Mesodermal cell (in vitro differentiated cells): ENCODE measurements around the gene CASKIN2.
A peak's percentile ranks its signal among the peaks of the same experiment; 100 is the strongest.

ENCODE experiments used
- H3K27ac ChIP-seq: 2 replicates; pipeline ENCODE4 v1.7.0; 2013; ENCODE audit warnings: mild to moderate bottlenecking, low read depth, low read length, moderate library complexity; ENCODE audit not compliant: severe bottlenecking
- H3K36me3 ChIP-seq: 2 replicates; pipeline ENCODE4 v1.7.1; 2013; ENCODE audit warnings: mild to moderate bottlenecking, low read length, moderate library complexity; ENCODE audit not compliant: control insufficient read depth, insufficient read depth
- H3K4me1 ChIP-seq: one replicate; pipeline ENCODE4 v1.7.1; 2013; ENCODE audit warnings: mild to moderate bottlenecking, low read length; ENCODE audit not compliant: insufficient read depth, control insufficient read depth, poor library complexity, severe bottlenecking
- H3K4me3 ChIP-seq: 2 replicates; pipeline ENCODE4 v1.7.0; 2013; ENCODE audit warnings: low read length, control low read depth, mild to moderate bottlenecking; ENCODE audit not compliant: insufficient read depth, poor library complexity, severe bottlenecking; ENCODE audit errors: extremely low read depth
- H3K9me3 ChIP-seq: 2 replicates; pipeline ENCODE4 v1.7.1; 2013; ENCODE audit warnings: mild to moderate bottlenecking, low read length, moderate library complexity; ENCODE audit not compliant: control insufficient read depth
- whole genome bisulfite sequencing, 2 experiments: methylation state at CpG; one replicate each; pipeline ENCODE4 v1.1.5; 2013; ENCODE audit warnings: missing lambda C conversion rate in 2 of 2; ENCODE audit not compliant: insufficient coverage in 2 of 2; 5-methylcytosine and 5-hydroxymethylcytosine counted together

The CASKIN2 gene

DNA sequence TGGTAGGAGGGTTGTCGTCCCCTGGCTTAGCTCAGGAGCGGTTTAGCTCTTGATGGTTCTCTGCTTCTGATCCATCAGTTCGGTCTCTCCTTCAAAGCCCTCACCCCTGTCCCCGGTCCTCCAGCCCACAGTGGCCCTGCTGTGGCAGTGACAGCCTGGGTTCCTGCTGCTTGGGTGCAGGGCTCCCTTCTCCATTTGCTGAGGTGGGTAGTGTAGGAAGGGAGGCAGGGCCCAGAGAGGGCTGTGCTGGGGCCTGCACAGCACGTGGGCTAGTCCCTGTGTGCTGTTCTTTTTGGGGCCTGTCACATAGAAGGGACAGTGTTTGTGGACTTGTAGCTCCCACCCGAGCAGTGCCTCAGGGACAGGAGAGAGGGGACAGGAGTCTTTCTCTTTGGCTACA, 40.6 kb downstream of the CASKIN2 start:
- no peaks in the 10 kb centered on the region for H3K9me3 ChIP-seq
- peaks cover 14% of the 10 kb centered on the region for H3K4me1 ChIP-seq
- peaks cover 21% of the 10 kb centered on the region for H3K36me3 ChIP-seq
- H3K4me3 ChIP-seq, result no peak overlapping the region
- WGBS, 2 experiments, result 87 to 94% methylated on average over 4 to 5 of the region's 6 CpGs
- H3K27ac ChIP-seq, result peak overlapping the region; percentile 53

GRCh38 chr17:75473246-75473645, 42.1 kb downstream of the CASKIN2 start:
- no peak overlapping the region for H3K4me3 ChIP-seq
- H3K36me3 ChIP-seq, result peaks cover 21% of the 10 kb centered on the region
- H3K27ac ChIP-seq, result no peak overlapping the region
- no peaks in the 10 kb centered on the region for H3K9me3 ChIP-seq
- peaks cover 14% of the 10 kb centered on the region for H3K4me1 ChIP-seq
- WGBS, 2 experiments, result 86 to 100% methylated on average over 1 to 2 of the region's 2 CpGs

GRCh38 chr17:75472119-75472518, 43.2 kb downstream of the CASKIN2 start:
- H3K36me3 ChIP-seq, result peaks cover 22% of the 10 kb centered on the region
- H3K4me3 ChIP-seq, result no peak overlapping the region
- no peak overlapping the region for H3K27ac ChIP-seq
- WGBS, 2 experiments, result 93 to 100% methylated on average over 2 to 3 of the region's 4 CpGs
- H3K4me1 ChIP-seq, result peaks cover 14% of the 10 kb centered on the region
- H3K9me3 ChIP-seq, result no peaks in the 10 kb centered on the region

GRCh38 chr17:75471207-75471606, 44.1 kb downstream of the CASKIN2 start:
- 93 to 96% methylated on average over 3 to 6 of the region's 6 CpGs for WGBS, 2 experiments
- peaks cover 27% of the 10 kb centered on the region for H3K36me3 ChIP-seq
- H3K9me3 ChIP-seq, result no peaks in the 10 kb centered on the region
- H3K4me3 ChIP-seq, result no peak overlapping the region
- H3K4me1 ChIP-seq, result peaks cover 13% of the 10 kb centered on the region
- no peak overlapping the region for H3K27ac ChIP-seq

DNA sequence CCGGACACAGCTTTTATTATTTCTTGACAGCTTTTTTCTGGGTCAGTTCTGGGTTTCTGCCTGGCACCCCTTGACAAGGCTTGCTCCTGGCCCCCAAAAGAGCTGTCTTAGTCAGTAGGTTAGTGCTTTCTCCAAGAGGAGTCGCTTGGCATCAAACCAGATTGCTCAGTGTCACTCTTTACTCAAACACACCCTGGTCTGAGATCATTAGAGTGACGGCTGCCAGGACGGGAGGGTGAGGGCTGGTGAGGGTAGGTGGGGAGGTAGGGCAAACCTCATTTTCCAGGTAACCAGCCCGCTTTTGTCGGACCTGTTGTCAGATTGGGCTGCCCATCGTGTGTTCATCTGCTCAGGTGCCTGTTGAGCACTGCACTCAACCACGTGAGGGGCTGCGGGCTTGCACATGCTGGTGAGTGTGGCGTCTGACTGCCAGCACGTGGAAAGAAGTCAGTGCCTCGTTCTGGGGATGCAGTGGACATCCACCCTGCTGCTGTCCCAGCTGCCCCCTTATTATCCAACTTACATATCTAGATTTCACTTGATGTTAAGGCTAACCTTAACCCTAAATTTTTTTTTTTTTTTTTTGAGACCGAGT, 46.5 kb downstream of the CASKIN2 start:
- H3K27ac ChIP-seq, result no peak overlapping the region
- H3K4me1 ChIP-seq, result no peaks in the 10 kb centered on the region
- no peak overlapping the region for H3K4me3 ChIP-seq
- H3K9me3 ChIP-seq, result no peaks in the 10 kb centered on the region
- 94 to 95% methylated on average over 10 to 11 of the region's 13 CpGs for WGBS, 2 experiments
- H3K36me3 ChIP-seq, result peaks cover 27% of the 10 kb centered on the region

- Histone ChIP-seq H3K36me3 (peaks cover 23% of the 10 kb centered on the region), H3K4me1 (no peaks in the 10 kb centered on the region), H3K4me3 (no peak overlapping the region), H3K27ac (no peak overlapping the region), H3K9me3 (no peaks in the 10 kb centered on the region)
- 94 to 95% methylated on average over 6 to 8 of the region's 8 CpGs for WGBS, 2 experiments
These were observed 47.0 kb downstream of the CASKIN2 start for GRCh38 chr17:75468291-75468754.

DNA sequence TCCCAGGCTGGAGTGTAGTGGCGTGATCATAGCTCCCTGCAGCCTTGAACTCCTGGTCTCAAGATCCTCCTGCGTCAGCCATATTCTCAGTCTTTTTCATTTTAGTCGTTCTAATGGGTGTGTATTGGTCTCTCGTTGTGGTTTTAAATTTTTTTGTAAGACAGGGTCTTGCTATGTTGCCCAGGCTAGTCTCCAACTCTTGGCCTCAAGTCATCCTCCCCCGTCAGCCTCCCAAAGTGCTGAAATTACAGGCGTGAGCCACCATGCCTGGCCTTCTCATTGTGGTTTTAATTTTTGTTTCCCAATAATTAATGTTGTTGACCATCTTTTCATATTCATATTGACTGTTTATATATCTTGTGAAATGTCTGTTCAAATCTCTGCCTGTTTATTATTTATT, 50.3 kb downstream of the CASKIN2 start:
- Histone ChIP-seq H3K4me3 (no peak overlapping the region), H3K9me3 (no peaks in the 10 kb centered on the region), H3K27ac (no peak overlapping the region), H3K4me1 (no peaks in the 10 kb centered on the region), H3K36me3 (peaks cover 9% of the 10 kb centered on the region)
- WGBS, 2 experiments, result 93 to 100% methylated on average over 2 to 3 of the region's 6 CpGs

DNA sequence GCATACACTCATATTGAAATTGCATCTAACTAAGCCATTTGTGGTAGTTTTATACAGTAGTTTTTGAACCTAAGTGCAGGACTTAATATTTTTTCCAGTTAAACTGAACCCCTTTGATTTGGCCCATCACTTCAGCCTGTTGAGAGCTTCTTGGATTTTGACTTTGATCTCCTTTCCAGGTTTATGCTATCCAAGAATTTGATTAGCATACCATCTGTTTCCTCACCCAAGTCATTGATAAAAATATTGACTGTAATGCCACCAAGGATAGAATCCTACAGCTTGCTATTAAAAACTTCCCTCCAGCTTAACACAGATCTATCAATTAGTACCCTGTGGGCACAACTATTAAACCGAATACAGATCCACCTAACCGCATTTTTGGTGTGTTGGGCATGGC, 51.7 kb downstream of the CASKIN2 start:
- Histone ChIP-seq H3K4me1 (no peaks in the 10 kb centered on the region), H3K27ac (no peak overlapping the region), H3K9me3 (no peaks in the 10 kb centered on the region), H3K4me3 (no peak overlapping the region), H3K36me3 (peaks cover 9% of the 10 kb centered on the region)
- WGBS, 2 experiments, result 100% methylated on average over 2 of the region's 2 CpGs; no CpG with 5 or more reads in 1 of the 2 experiments

DNA sequence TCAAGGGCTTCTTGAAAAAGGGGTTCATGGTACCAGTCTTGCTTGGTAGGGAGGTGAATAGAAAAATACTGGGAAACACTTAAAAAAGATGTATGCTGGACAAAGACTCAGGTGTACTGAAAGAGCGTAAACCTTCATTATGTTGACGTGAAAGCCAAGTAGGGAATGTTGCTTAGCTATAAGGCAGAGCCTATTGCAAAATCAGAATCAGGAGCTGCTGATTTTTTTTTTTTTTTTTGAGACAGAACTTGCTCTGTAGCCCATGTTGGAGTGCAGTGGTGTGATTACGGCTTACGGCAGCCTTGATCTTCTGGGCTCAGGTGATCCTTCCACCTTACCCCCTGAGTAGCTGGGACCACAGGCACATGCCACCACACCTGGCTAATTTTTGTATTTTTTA, 55.0 kb downstream of the CASKIN2 start:
- 97 to 98% methylated on average over 4 of the region's 4 CpGs for WGBS, 2 experiments
- H3K27ac ChIP-seq, result no peak overlapping the region

DNA sequence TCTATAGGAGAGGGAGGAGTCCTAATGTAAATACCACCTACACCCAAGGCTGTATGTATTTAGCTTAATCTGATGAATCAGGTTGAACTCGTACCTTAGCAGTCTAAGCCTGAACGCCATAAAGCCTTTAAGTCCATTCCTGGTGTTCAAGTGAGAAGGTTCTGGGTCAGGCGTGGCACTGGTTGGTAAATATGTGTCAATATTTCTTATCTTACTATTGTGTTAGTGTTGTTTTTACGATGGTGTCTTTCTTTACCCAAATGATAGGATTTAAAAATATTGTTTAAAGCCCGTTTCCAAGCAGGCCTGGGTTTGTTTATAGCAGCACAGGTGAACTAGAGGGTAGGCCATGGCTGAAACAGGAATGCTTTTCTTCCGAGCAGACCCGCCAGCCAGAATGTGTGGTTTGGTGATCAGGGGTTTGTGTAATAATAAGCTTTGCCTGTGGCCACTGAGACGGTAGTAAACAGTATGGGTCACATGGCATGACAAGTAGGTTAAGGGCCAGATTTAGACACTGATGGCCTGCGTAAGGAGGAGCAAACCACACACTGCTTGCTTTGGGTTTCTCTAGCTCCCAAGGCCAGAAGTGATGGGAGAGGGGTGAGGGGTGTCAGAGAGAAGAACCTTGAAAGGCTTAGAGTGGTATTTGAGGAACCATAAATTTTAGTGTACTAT, 55.6 kb downstream of the CASKIN2 start:
- Histone ChIP-seq H3K36me3 (no peaks in the 10 kb centered on the region), H3K9me3 (no peaks in the 10 kb centered on the region), H3K4me3 (no peak overlapping the region), H3K27ac (no peak overlapping the region), H3K4me1 (peaks cover 9% of the 10 kb centered on the region)
- 93 to 96% methylated on average over 7 to 9 of the region's 9 CpGs for WGBS, 2 experiments

More for the DNA sequence above, 55.0 kb downstream of the CASKIN2 start:
- H3K4me3 ChIP-seq, result no peak overlapping the region
- H3K9me3 ChIP-seq, result no peaks in the 10 kb centered on the region
- H3K4me1 ChIP-seq, result peaks cover 9% of the 10 kb centered on the region
- H3K36me3 ChIP-seq, result no peaks in the 10 kb centered on the region

GRCh38 chr17:75459246-75459589, 56.1 kb downstream of the CASKIN2 start:
- Histone ChIP-seq H3K36me3 (no peaks in the 10 kb centered on the region), H3K4me3 (no peak overlapping the region), H3K4me1 (peaks cover 10% of the 10 kb centered on the region), H3K9me3 (no peaks in the 10 kb centered on the region), H3K27ac (no peak overlapping the region)
- no CpG with 5 or more reads among the region's 1 CpG for WGBS, 2 experiments
